NCI-H2196 (cell line): ENCODE measurements around the gene SMARCD1.

Experiments
- DNase-seq: peaks from one replicate; lab custom pipeline; 2025; ENCODE audit not compliant: unreplicated experiment; lab: John Stamatoyannopoulos, UW

The SMARCD1 gene

GRCh38 chr12:50103767-50104321 is 18.7 kb downstream of the SMARCD1 start, which contains the start of gene GPD1:
Gene GPD1, plus strand, starts transcription at chr12:50104008. Its CDS starts 43 bp downstream, at chr12:50104051.
- peak; percentile 91 for DNase-seq

- no peak for DNase-seq
Measured at GRCh38 chr12:50104417-50105366, 19.6 kb downstream of the SMARCD1 start.

- no peak for DNase-seq
Measured at GRCh38 chr12:50105913-50106450, 20.8 kb downstream of the SMARCD1 start.

GRCh38 chr12:50106907-50107306 is 21.8 kb downstream of the SMARCD1 start:
- no peak for DNase-seq

- DNase-seq, result no peak
Measured at GRCh38 chr12:50107416-50108268, 22.5 kb downstream of the SMARCD1 start.

GRCh38 chr12:50109319-50109718 is 24.2 kb downstream of the SMARCD1 start:
- DNase-seq, result no peak

GRCh38 chr12:50110127-50110761 is 25.1 kb downstream of the SMARCD1 start:
- DNase-seq, result no peak

- DNase-seq, result peak; percentile 68
Measured at GRCh38 chr12:50110762-50111351, 25.7 kb downstream of the SMARCD1 start.

GRCh38 chr12:50111395-50111692 is 26.2 kb downstream of the SMARCD1 start:
- no peak for DNase-seq

- DNase-seq, result peak; percentile 99
Measured at GRCh38 chr12:50111693-50112455, 26.7 kb downstream of the SMARCD1 start, which contains the start of gene COX14. Gene COX14, plus strand, starts transcription at chr12:50112236. Its CDS starts 7,808 bp downstream, at chr12:50120044.

- DNase-seq, result peak; percentile 56
Measured at GRCh38 chr12:50112456-50113218, 27.5 kb downstream of the SMARCD1 start.

- no peak for DNase-seq
Measured at GRCh38 chr12:50117057-50117622, 32.0 kb downstream of the SMARCD1 start.

- no peak for DNase-seq
Measured at GRCh38 chr12:50119387-50119786, 34.2 kb downstream of the SMARCD1 start.

GRCh38 chr12:50120521-50120920 is 35.4 kb downstream of the SMARCD1 start:
- no peak for DNase-seq

GRCh38 chr12:50120953-50121352 is 35.8 kb downstream of the SMARCD1 start:
- DNase-seq, result no peak

- no peak for DNase-seq
Measured at GRCh38 chr12:50121641-50122040, 36.5 kb downstream of the SMARCD1 start.

GRCh38 chr12:50123203-50123602 is 38.1 kb downstream of the SMARCD1 start:
- no peak for DNase-seq

GRCh38 chr12:50127546-50127945 is 42.4 kb downstream of the SMARCD1 start:
- peak; percentile 60 for DNase-seq
